ENCODE results near the gene PPP1R10.
A peak's percentile ranks its signal among the peaks of the same experiment; 100 is the strongest.

The PPP1R10 gene

DNA sequence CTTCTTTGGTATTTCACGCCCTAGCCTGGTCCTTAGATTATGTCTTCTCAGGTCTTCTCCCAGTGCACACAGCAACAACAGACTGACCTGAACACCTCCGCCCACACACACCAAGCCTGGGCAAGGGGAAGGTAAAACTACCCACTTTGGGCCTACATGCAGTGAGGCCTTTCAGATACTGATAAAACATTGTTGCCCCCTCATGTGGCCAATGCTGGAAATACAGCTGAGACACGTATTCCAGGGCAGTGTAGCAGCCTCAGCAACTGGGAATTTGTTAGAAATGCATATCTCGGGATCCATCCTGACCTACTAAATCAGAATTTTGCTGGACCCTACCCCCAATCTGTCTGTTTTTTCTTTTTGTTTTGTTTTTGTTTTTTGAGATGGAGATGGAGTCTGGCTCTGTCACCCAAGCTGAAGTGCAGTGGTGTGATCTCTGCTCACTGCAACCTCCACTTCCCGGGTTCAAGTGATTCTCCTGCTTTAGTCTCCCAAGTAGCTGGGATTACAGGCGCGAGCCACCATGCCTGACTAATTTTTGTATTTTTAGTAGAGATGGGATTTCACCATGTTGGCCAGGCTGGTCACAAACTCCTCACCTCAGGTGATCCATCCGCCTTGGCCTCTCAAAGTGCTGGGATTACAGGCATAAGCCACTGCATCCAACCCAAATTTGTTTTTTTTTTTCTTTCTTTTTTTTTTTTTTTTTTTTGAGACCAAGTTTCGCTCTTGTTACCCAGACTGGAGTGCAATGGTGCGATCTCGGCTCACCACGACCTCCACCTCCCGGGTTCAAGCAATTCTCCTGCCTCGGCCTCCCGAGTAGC, 19.5 kb downstream of the PPP1R10 start:
- DNase-seq: peak; percentile 82

DNA sequence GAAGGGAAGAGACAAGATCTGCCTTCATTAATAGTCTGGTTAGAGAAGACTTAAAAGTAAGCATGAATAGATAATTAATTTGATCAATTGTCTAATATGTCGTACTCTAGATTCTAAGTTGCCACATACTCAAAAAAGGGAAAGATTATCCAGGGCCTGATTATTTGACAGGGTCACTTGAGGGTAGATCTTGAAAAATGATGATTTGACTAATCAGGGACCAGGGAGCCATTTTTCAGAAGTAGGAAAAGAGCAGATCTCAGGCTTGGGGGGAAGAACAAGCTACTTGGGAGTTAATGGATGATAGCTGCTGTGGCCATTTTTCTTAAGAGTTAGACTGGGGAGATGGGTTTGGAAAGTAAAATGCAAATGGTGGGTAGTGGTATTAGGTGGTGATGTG, 24.8 kb downstream of the PPP1R10 start:
- DNase-seq: no peak

DNA sequence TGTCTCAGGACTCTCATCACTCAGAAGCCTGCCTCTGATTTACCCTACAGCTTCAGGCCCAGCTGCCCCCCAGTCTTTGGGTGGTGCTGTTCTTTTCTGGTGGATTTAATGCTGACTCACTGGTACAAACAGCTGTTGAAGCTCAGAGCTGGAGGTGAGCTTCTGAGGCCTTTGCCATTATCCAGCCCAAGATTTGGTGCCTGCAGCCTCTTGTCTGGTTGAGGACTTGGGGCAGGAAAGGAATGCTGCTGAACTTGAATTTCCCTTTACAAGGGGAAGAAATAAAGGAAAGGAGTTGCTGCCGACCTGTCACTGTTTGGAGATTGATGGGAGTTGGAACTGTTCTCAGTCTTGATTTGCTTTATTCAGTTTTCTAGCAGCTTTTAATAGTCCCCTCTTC, 26.0 kb downstream of the PPP1R10 start:
- no peak for DNase-seq

GRCh38 chr6:30590509-30590908, 26.5 kb downstream of the PPP1R10 start:
- no peak for DNase-seq

DNA sequence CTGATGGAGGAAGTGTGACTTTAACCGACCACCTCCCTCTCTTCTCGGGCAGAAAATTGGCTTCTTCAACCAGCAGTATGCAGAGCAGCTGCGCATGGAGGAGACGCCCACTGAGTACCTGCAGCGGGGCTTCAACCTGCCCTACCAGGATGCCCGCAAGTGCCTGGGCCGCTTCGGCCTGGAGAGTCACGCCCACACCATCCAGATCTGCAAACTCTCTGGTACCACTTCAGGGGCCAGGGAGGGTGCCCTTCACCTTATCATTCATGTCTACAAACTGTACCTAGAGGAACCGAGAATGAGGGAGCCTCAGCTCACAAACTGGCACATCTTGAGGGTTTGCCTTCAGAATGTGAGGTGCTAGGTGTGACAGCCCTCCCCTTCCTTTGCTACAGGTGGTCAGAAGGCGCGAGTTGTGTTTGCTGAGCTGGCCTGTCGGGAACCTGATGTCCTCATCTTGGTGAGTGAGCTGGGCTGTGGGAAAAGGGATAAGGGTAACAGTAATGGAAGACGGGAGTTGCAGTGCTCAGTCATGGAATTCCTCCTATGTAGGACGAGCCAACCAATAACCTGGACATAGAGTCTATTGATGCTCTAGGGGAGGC, 27.2 kb downstream of the PPP1R10 start:
- no peak for DNase-seq

GRCh38 chr6:30583921-30584320, 33.1 kb downstream of the PPP1R10 start:
- DNase-seq: no peak

DNA sequence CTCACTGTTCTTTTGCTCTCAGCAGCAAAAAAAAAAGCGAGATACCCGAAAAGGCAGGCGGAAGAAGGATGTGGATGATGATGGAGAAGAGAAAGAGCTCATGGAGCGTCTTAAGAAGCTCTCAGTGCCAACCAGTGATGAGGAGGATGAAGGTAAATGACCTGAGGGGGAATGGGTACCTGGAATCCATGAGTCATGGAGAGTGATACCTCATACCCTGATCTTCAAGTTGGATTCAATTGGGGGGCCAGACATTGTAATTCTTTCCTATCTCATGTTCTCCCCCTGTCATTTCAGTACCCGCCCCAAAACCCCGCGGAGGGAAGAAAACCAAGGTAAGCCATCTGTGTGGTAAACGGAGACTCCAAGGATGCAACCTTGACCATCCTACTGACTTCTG, 39.0 kb downstream of the PPP1R10 start:
- DNase-seq: no peak

DNA sequence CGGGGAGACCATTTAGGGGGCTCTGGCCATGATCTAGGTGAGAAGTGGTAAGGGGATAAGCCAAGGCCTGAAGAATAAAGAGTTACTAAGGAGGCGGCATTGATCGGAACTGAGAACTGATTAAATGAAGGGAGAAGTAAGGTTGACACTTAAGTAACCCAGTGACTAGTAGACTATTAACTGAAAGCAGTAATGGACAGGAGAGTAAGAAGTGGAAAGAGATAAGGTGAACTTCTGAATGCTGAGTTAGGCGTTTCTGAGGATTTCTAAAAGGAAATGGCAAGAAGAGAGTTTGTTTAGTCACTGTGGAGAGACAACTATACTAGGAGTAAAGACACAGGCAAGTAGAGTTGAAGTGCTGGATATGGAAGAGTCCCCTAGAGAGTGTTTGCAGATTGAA, 43.9 kb downstream of the PPP1R10 start:
- no peak for DNase-seq

DNA sequence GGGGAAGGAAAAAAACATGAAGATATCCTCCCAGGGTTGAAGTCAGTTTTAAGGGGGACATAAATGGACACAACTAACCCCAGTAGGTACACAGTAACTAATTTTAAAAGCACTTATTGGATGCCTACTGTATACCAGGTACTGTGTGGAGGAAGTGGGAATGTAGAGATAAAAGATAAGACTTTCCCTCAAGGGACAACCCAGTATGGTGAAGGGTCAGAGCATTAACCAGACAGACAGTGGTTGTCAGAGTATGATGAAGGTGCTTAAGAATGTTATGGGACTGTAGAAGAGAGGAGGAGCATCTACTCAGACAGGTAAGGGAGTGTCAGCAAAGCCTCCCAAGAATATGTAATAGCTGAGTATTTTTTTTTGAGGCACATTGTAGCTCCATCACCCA, 44.9 kb downstream of the PPP1R10 start:
- DNase-seq: no peak

DNA sequence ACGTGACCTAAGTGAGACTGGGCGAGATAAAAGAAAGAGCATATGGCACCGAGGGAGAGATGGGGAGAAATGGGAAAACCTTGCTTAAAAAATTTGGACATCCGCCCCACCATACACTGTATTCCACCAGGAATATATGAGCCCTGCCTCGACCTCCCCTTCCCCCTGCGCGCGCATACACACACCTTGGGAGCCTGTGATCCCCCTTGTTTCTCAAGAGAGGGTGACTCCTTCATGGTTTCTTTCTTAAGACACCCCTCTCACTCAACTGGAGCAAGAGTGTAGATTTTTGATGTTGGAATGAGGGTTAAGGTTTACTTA, 45.3 kb downstream of the PPP1R10 start:
- DNase-seq: no peak

DNA sequence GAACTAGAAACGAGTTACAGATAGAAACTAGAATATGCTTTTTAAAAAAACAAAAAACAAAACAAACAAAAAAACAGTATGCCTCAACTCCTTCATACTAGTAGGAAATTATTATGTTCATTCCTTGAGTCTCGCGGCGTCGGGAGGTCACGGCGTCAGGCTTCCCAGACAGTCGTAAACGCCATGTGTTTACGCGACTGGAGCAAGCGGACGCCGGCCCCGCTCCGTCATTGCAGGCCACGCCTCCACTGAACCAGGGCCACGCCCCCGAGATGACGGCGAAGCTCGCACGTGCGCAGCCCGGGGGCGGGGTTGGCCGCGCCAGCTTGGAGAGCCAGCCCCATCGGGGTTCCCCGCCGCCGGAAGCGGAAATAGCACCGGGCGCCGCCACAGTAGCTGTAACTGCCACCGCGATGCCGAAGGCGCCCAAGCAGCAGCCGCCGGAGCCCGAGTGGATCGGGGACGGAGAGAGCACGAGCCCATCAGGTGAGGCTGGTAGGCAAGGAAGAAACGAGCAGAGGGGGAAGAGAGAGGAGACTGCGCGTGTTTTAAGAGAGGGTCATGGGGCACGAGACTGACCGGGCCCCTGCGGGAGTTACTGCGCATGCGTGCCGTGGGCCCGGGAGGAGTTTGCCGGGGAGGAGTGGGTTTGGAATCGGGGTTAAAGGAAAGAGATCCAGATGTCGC, 45.8 kb downstream of the PPP1R10 start, which contains the start of gene ABCF1:
TSS of gene ABCF1 (plus strand) at position 368 of the 687 bp plus-strand sequence. CDS start at position 414, 46 bp downstream.
- peak; percentile 99 for DNase-seq

DNA sequence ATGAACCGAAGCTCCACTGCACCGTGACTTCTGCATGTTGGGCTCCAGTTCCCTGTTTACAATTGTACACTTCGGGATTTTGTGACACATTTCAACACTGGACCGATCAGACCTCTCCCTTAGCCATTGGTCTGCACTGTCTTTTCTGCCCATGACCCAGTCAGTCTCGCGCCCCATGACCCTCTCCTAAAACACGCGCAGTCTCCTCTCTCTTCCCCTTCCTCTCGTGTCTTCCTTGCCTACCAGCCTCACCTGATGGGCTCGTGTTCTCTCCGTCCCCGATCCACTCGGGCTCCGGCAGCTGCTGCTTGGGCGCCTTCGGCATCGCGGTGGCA, 46.3 kb downstream of the PPP1R10 start:
- DNase-seq: no peak

GRCh38 chr6:30570263-30570662, 46.8 kb downstream of the PPP1R10 start:
- DNase-seq: no peak

- DNase-seq: no peak
Measured at GRCh38 chr6:30568245-30568644, 48.8 kb downstream of the PPP1R10 start.

DNA sequence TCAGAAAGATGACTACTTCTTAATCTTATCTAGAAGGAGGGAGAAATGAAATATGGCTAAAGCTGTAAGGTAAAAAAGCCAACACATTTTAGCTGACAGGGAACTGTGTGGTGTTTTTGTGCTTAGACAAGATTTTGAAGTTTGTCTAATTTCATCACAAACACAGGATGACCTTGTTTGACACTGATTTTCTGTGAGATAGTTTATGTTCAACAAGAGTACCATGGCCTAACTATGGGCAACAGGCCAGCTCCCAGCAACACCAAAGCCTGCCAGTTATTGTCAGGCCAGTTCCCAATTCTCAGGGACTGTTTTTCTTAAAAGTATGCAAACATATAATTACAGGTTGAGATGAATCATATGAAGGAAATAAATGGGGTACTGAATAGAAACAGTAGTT, 51.3 kb downstream of the PPP1R10 start:
- no peak for DNase-seq

DNA sequence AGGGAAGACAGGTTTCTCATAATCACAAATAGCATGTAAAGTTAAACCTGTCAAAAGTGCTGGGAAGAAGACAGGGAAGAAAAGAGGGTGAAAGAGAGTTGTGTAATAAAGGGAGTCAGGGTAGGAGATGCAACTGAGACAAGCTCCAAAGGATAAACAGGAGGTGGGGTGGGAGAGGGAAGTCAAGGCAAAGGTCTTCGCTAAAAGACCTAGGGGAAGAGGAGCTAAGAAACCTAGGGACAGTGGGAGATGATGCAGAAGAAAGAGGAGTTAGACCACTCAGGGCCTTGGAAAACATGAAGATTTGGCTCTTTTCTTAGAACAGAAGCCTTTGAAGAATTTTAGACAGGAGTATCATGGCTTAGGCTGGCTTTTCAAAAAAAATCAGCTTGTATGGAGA, 52.9 kb downstream of the PPP1R10 start:
- no peak for DNase-seq

DNA sequence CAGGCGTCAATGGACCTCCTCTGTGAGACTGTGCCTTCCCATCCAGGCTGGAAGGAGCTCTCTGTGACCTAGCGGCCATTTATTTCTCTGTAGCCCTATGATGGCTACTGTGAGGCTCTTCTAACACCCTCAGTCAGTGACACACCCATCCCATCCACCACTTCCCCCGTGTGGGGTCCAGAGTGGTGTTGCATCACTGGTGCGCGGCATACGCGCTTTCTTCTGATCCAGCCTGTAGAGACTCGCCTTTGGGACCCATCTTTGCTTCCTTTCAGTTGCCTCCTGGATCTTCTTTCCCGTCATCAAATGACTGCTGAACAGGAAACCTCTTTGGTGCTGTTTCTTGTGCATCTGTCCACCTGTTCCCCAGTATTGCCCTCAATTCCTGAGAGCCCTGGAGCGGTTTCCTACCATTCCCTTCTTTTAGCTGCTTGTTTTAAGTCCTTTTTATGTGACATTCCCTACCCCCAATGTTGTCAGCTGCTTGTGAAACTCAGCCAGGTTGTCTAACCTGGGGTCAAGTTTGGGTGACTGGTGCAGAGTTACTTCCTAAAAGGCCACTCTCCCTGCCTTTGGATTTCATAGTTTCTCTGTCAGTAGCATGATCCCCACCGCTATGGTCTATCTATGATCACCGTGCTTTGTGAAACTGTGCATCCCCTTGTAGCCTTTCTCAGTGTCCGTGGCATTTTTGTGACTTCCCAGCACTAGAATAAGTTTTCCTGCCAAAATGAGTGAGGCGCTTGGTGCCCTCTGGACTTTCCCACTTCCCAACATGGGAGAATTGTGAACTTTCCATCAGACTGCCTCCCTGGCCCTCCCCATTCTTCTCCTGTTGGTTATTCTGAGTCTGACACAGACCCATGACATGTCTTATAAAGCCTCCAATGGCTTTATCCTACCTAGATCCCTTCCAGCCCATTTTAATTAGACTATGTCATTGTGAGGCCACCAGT, 54.3 kb downstream of the PPP1R10 start:
- no peak for DNase-seq

DNA sequence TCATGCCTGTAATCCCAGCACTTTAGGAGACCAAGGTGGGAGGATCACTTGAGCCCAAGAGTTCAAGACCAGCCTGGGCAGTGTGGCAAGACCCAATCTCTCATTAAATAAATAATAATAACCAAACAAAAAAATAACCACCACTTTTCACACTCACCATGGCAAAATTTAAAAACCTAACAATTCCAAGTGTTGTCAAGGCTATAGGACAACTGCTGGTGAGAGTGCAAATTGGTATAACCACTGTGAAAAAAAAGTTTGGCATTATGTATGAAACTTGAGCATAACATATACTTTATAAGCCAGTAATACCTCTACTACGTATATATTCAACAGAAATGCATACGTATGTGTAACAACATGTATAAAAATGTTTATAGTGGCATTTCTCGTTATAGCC, 56.1 kb downstream of the PPP1R10 start:
- no peak for DNase-seq

DNA sequence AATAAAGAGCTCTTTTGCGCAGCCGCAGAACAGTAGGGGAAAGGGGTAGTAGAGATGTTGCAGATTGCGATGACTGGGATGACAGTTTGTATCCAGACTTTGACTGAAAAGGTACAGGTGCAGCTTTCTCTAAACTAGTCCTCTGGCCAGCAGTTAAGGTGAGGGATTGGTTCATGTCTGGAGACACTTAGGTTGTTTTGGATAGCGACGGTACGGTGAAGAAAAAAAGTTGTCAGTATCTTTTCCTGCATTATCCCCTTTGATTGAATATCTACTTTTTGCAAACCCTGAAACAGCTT, 59.4 kb downstream of the PPP1R10 start:
- no peak for DNase-seq

GRCh38 chr6:30556906-30557682, 59.9 kb downstream of the PPP1R10 start, which contains the start of gene PRR3:
Gene PRR3 (plus strand): TSS chr6:30557295. CDS start chr6:30557345, 50 bp downstream.
- DNase-seq: peak; percentile 79

DNA sequence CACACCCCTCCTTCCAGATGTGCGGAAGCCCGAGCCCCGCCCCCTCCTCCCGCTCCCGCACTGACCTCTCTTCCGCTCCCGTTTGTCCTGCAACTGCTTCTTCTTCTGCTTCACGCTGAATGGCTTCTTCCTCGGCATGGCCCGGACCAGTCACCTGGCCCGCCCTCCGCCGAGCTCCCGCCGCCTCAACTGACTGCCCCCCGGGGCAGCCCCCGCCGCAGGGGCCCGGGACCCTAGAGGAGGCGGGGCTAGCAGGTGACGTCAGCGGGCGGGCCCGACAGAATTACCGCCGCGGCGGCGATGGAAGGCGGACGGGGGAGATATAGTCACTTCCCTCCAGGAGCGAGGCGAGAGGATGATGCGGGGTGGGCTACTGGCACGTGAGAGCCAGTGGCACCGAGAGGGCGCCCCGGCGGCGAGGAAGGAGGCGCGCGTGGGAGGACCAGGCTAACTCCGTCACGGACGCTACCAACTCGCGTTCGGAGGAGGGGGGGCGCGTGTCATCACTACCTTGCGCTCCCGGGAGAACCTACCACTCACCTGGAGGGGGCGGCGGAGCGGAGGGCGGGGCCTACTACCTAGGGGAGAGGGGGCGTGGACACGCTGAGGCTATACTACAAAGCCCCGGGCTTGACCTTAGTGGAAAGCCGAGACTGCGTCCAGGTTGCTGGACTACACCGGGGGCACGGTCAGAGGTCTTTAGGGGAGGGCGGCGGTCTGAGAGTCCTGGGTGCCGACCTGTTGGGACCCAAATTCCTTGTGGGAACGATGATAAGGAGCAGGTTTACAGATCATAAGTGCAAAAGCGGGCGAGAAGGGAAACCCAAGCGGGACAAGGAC, 60.8 kb downstream of the PPP1R10 start, which contains the start of gene GNL1:
TSS of gene GNL1 (minus strand) at position 424 of the 840 bp plus-strand sequence. CDS start at position 138, 286 bp downstream.
- peak; percentile 99 for DNase-seq

Data from T-helper 9 cell (primary cell).